Upper lobe of left lung (tissue), 4 donors: Measurements from ENCODE around the gene NHS.

Experiments
- EP300 ChIP-seq, 4 donors: sonication (generic); formaldehyde crosslinking; IDR thresholded peaks; one replicate each; pipeline ENCODE4 v1.5.1; 2017; ENCODE audit warnings: antibody characterized with exemption in 4 of 4, control low read depth in 2 of 4
- POLR2AphosphoS5 ChIP-seq, 2 donors: sonication (generic); formaldehyde crosslinking; IDR thresholded peaks; one replicate each; pipeline ENCODE4 v1.5.1; 2017; ENCODE audit warnings: antibody characterized with exemption in 2 of 2

- no peak for TF ChIP-seq POLR2AphosphoS5 (IDR thresholded peaks at IDR 0.05)
- no peak for TF ChIP-seq EP300 (IDR thresholded peaks at IDR 0.05)
These were observed 299.6 kb downstream of the NHS start for GRCh38 chrX:17674601-17675000.
